ENCODE results near the gene VWA5B2. TPM values are rescaled to one million over a fixed set of nuclear protein-coding genes. Genes with fewer than 3 reads are reported as not detected.

Gene VWA5B2
- total and polyA plus RNA-seq, 2 of the 13 experiments (the other 11 are each of a cell fraction or from before 2014, with no cell fraction given), result 0.03 to 0.04 TPM

DNA sequence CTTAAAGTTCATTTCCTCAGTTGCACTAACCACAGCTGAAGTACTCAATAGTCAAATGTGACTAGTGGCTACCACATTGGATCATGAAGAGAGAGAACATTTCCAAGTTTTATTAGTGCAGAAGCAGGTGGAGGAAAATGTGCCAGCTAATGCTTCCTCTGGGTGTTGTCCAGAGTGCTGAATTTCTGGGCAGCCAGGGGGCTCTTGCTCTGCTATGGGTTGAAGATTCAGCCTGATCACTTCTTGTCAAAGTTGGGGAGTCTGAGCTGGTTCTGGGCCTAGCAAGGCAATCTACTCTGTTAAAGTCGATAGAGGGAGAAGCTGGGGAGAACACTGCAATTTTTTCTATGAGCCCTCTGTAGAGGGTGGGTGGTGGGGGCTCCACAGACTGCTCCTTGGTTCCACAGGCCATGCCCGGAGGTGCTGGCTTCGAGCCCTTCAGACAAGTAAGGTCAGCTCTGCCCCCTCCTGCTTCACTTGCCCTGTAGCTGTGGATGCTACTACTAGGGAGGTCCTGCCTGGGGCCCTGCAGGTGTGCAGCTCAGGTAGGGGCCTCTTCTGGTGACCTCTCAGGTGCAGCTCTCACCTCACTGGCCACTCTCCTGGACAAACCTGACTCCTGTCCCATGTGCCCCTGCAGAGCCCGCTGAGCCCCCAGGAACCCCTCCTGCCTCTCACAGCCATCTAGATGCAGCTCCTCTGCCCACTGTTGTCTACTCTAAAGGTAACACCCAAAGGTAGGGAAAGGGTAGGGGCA is 11.2 kb downstream of the VWA5B2 start:
- ChIA-PET CTCF (ENCODE audit: low intra/inter-chr PET ratio, low total read pairs) (no interaction called here), POLR2A (interaction anchor here (0.6 to 1.4 kb wide), 6 partner anchors 11 to 356 kb away, joined by 3 to 4 read pairs (median 4); partner anchors contain the start of genes ABCF3, PARL and VWA5B2)
- Histone ChIP-seq H3K4me1 (ENCODE audit: insufficient read depth, low read length) (peaks cover 24% of the 10 kb centered on the region), H3K27me3 (ENCODE audit: control insufficient read depth in 1 of 2, insufficient read depth in 2 of 2, low read length in 2 of 2) (peaks cover 2 to 34% of the 10 kb centered on the region in 2 experiments; a peak in 4 of 5 replicates), H4K20me1 (ENCODE audit: insufficient read depth, low read length) (peaks cover 4% of the 10 kb centered on the region), H3K79me2 (ENCODE audit: insufficient read depth, low read length) (no peaks in the 10 kb centered on the region), H2AFZ (ENCODE audit: low read length) (no peak overlapping the region), H3K36me3 (replicated peaks in 1 of 2; ENCODE audit: control insufficient read depth in 1 of 2, insufficient read depth in 2 of 2, low read length in 2 of 2) (peaks cover 16 to 26% of the 10 kb centered on the region in 2 experiments), H3K9me3 (ENCODE audit: low read length) (no peaks in the 10 kb centered on the region), H3K4me2 (ENCODE audit: low read depth, low read length) (no peak overlapping the region), H3K9ac (ENCODE audit: insufficient read depth, low read depth, low read length) (no peak overlapping the region), H3K4me3 (replicated peaks in 1 of 3; ENCODE audit: insufficient read depth in 1 of 3, low read depth in 2 of 3, low read length in 3 of 3) (no peak overlapping the region), H3K27ac (ENCODE audit: extremely low read length, insufficient read depth, low read length) (no peak overlapping the region)
- 57% methylated on average over 1 of the region's 4 CpGs for WGBS (ENCODE audit: low lambda C conversion rate)
- in situ Hi-C loops (cut with HindIII; ENCODE audit: extremely low pct_ligation_motif_present, low pct_unique_long_range_greater_than_20kb) (no loop called here), intact Hi-C loops (cut with micrococcal nuclease; ENCODE audit: unreplicated experiment) (loop anchor here (5.0 to 10.0 kb wide), 2 partner anchors 226 to 343 kb away; partner anchors contain the start of gene ABCC5)
- ATAC-seq (peak; percentile 11), FAIRE-seq (no peak), DNase-seq (ENCODE audit: low spot score) (no peak)
- no TSS peak for BruUV-seq (replicated peaks)
- TF ChIP-seq CHCHD3 (CRISPR knock-in tag; IDR thresholded peaks at IDR 0.05), result no peak
- TF ChIP-seq ZNF337 (CRISPR knock-in tag; IDR thresholded peaks at IDR 0.05; ENCODE audit: borderline replicate concordance, low read depth), result no peak
- no peak; the same call in 1 of the 2 replicates for TF ChIP-seq ZNF431 (CRISPR knock-in tag; IDR thresholded peaks at IDR 0.05; ENCODE audit: borderline replicate concordance, low read depth)
- no peak for TF ChIP-seq ZNF446 (CRISPR knock-in tag; IDR thresholded peaks at IDR 0.05)
- TF ChIP-seq NKX3-1 (CRISPR knock-in tag; IDR thresholded peaks at IDR 0.05), result 0 out of 2 replicates have a peak, but pooled peaks have one; percentile 26
- no peak for TF ChIP-seq SIX1 (CRISPR knock-in tag; IDR thresholded peaks at IDR 0.05; ENCODE audit: borderline replicate concordance)
- TF ChIP-seq ZFP90 (CRISPR knock-in tag; IDR thresholded peaks at IDR 0.05; ENCODE audit: borderline replicate concordance), result no peak
- TF ChIP-seq TEAD2 (CRISPR knock-in tag; IDR thresholded peaks at IDR 0.05), result no peak
- TF ChIP-seq MIER3 (CRISPR knock-in tag; IDR thresholded peaks at IDR 0.05; ENCODE audit: borderline replicate concordance), result no peak
- peak; percentile 90 for TF ChIP-seq EHMT2 (IDR thresholded peaks at IDR 0.05; ENCODE audit: borderline replicate concordance, low read depth, low read length)
- TF ChIP-seq TBX2 (CRISPR knock-in tag; IDR thresholded peaks at IDR 0.05; ENCODE audit: borderline replicate concordance), result no peak
- TF ChIP-seq, protein P1, sequence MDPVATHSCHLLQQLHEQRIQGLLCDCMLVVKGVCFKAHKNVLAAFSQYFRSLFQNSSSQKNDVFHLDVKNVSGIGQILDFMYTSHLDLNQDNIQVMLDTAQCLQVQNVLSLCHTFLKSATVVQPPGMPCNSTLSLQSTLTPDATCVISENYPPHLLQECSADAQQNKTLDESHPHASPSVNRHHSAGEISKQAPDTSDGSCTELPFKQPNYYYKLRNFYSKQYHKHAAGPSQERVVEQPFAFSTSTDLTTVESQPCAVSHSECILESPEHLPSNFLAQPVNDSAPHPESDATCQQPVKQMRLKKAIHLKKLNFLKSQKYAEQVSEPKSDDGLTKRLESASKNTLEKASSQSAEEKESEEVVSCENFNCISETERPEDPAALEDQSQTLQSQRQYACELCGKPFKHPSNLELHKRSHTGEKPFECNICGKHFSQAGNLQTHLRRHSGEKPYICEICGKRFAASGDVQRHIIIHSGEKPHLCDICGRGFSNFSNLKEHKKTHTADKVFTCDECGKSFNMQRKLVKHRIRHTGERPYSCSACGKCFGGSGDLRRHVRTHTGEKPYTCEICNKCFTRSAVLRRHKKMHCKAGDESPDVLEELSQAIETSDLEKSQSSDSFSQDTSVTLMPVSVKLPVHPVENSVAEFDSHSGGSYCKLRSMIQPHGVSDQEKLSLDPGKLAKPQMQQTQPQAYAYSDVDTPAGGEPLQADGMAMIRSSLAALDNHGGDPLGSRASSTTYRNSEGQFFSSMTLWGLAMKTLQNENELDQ (CRISPR knock-in tag; IDR thresholded peaks at IDR 0.05; ENCODE audit: borderline replicate concordance), result no peak
- no peak for TF ChIP-seq PPARG (CRISPR knock-in tag; conservative IDR thresholded peaks at IDR 0.05)
- TF ChIP-seq, protein P2, sequence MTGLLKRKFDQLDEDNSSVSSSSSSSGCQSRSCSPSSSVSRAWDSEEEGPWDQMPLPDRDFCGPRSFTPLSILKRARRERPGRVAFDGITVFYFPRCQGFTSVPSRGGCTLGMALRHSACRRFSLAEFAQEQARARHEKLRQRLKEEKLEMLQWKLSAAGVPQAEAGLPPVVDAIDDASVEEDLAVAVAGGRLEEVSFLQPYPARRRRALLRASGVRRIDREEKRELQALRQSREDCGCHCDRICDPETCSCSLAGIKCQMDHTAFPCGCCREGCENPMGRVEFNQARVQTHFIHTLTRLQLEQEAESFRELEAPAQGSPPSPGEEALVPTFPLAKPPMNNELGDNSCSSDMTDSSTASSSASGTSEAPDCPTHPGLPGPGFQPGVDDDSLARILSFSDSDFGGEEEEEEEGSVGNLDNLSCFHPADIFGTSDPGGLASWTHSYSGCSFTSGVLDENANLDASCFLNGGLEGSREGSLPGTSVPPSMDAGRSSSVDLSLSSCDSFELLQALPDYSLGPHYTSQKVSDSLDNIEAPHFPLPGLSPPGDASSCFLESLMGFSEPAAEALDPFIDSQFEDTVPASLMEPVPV (CRISPR knock-in tag; IDR thresholded peaks at IDR 0.05), result no peak
- no peak for TF ChIP-seq ZNF652 (CRISPR knock-in tag; IDR thresholded peaks at IDR 0.05; ENCODE audit: borderline replicate concordance, low read depth)
- TF ChIP-seq U2AF1 (optimal IDR thresholded peaks at IDR 0.05; ENCODE audit: low read depth, low read length), result no peak
- TF ChIP-seq ZNF7 (CRISPR knock-in tag; IDR thresholded peaks at IDR 0.05), result no peak
- TF ChIP-seq ZNF780A (CRISPR knock-in tag; IDR thresholded peaks at IDR 0.05), result no peak
- no peak for TF ChIP-seq ZNF12 (CRISPR knock-in tag; IDR thresholded peaks at IDR 0.05)
- TF ChIP-seq MEIS1 (CRISPR knock-in tag; IDR thresholded peaks at IDR 0.05; ENCODE audit: borderline replicate concordance), result no peak

Data from HepG2 (cell line).